ENCODE data around the gene NIPBL. TPM values are rescaled to one million over a fixed set of nuclear protein-coding genes. Genes with fewer than 3 reads are reported as not detected.

NIPBL gene
- total and polyA plus RNA-seq, 2 of the 8 experiments (the other 6 are each of a cell fraction or from before 2014, with no cell fraction given), result 21.1 to 53.5 TPM

DNA sequence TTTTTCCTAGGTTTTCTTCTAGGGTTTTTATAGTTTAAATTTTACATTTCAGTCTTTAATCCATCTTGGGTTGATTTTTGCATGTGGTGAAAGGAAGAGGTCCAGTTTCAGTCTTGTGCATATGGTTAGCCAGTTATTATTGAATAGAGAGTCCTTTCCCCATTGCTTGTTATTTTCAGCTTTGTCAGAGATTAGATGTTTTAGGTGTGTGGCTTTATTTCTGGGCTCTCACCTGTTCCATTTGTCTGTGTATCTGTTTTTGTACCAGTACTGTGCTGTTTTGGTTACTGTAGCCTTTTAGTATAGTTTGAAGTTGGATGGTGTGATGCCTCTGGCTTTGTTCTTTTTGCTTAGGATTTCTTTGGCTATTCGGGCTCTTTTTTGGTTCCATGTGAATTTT is 25.8 kb downstream of the NIPBL start (continued):
- TF ChIP-seq, protein P1, sequence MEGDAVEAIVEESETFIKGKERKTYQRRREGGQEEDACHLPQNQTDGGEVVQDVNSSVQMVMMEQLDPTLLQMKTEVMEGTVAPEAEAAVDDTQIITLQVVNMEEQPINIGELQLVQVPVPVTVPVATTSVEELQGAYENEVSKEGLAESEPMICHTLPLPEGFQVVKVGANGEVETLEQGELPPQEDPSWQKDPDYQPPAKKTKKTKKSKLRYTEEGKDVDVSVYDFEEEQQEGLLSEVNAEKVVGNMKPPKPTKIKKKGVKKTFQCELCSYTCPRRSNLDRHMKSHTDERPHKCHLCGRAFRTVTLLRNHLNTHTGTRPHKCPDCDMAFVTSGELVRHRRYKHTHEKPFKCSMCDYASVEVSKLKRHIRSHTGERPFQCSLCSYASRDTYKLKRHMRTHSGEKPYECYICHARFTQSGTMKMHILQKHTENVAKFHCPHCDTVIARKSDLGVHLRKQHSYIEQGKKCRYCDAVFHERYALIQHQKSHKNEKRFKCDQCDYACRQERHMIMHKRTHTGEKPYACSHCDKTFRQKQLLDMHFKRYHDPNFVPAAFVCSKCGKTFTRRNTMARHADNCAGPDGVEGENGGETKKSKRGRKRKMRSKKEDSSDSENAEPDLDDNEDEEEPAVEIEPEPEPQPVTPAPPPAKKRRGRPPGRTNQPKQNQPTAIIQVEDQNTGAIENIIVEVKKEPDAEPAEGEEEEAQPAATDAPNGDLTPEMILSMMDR (IDR thresholded peaks at IDR 0.05; ENCODE audit: control extremely low read depth in 1 of 3, insufficient read depth in 1 of 3, low read depth in 1 of 3, low read length in 3 of 3), result no peak

All from H1 (cell line).